HEK293 (cell line): ENCODE data around the gene ZFHX3.

Source experiments
- KLF16 ChIP-seq: fragments of 450-650 bp; formaldehyde crosslinking; IDR thresholded peaks from 2 replicates; pipeline ENCODE4 v1.5.1; 2017; ENCODE audit warnings: missing biosample characterization, missing genetic modification characterization
- KLF9 ChIP-seq: fragments of 450-650 bp; formaldehyde crosslinking; IDR thresholded peaks from 2 replicates; pipeline ENCODE4 v1.5.1; 2016; ENCODE audit warnings: missing biosample characterization, missing genetic modification characterization, low read depth
- RBAK ChIP-seq: fragments of 450-650 bp; formaldehyde crosslinking; IDR thresholded peaks from 2 replicates; pipeline ENCODE4 v1.5.1; 2016; ENCODE audit warnings: missing biosample characterization, missing genetic modification characterization
- SALL2 ChIP-seq: fragments of 450-650 bp; formaldehyde crosslinking; IDR thresholded peaks from 2 replicates; pipeline ENCODE4 v1.5.0; 2017; ENCODE audit warnings: missing biosample characterization, mild to moderate bottlenecking, missing genetic modification characterization, borderline replicate concordance
- SETDB1 ChIP-seq: IDR thresholded peaks from one replicate; pipeline ENCODE4 v1.6.1; 2017; ENCODE audit warnings: mild to moderate bottlenecking, low read length, moderate library complexity, mixed read lengths; ENCODE audit not compliant: insufficient read length
- ZNF114 ChIP-seq: fragments of 450-650 bp; formaldehyde crosslinking; IDR thresholded peaks from 2 replicates; pipeline ENCODE4 v1.5.0; 2017; ENCODE audit warnings: missing biosample characterization, missing genetic modification characterization
- ZNF274 ChIP-seq, 2 experiments: fragments of 200-500 bp in 1 of 2; fragments of 450-650 bp in 1 of 2; sonication (Bioruptor generic) in 1 of 2; formaldehyde crosslinking in 1 of 2; IDR thresholded peaks; 2 replicates each; pipeline versions ENCODE4 v1.5.1 to v1.6.1; 2014 to 2016; ENCODE audit warnings: borderline replicate concordance in 1 of 2, inconsistent platforms in 1 of 2, low read length in 1 of 2, missing biosample characterization in 1 of 2, missing genetic modification characterization in 1 of 2
- ZNF302 ChIP-seq: fragments of 450-650 bp; formaldehyde crosslinking; IDR thresholded peaks from 2 replicates; pipeline ENCODE4 v1.5.1; 2016; ENCODE audit warnings: missing biosample characterization, missing genetic modification characterization, low read depth
- ZNF433 ChIP-seq: fragments of 450-650 bp; formaldehyde crosslinking; IDR thresholded peaks from 2 replicates; pipeline ENCODE4 v1.5.1; 2016; ENCODE audit warnings: missing biosample characterization, missing genetic modification characterization, low read depth
- TF ChIP-seq, protein P1 (sequence below): fragments of 450-650 bp; formaldehyde crosslinking; IDR thresholded peaks from 2 replicates; pipeline ENCODE4 v1.5.1; 2016; ENCODE audit warnings: missing biosample characterization, missing genetic modification characterization
- TF ChIP-seq, protein P2 (sequence below): fragments of 450-650 bp; formaldehyde crosslinking; IDR thresholded peaks from 2 replicates; pipeline ENCODE4 v1.5.1; 2016; ENCODE audit warnings: missing biosample characterization, missing genetic modification characterization
- TF ChIP-seq, protein P3 (sequence below): fragments of 450-650 bp; formaldehyde crosslinking; IDR thresholded peaks from 2 replicates; pipeline ENCODE4 v1.5.1; 2016; ENCODE audit warnings: missing biosample characterization, missing genetic modification characterization, low read depth
- TF ChIP-seq, protein P4 (sequence below): fragments of 450-650 bp; formaldehyde crosslinking; conservative IDR thresholded peaks from 2 replicates; pipeline ENCODE4 v1.5.1; 2016; ENCODE audit warnings: low read depth, missing biosample characterization, missing genetic modification characterization

DNA sequence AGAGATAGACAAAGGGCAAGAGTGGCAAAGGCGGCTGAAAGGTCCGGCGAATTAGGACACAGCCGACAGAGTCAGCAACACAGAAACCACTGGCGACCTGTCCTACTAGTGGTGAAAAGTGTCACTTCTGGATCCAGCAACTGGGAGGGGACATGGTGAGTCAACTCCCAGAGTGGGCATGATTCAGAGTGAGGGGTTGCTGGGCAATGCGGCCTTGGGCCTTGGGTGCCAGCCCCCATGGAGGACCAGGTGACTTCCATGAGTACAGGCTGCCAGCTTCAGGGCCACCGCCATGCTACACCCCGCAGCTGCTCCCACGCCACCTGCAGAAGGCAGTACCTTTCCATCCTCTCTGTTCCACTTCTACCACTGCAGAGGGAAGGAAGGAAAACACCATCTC lies 110.6 kb downstream of the ZFHX3 start:
- TF ChIP-seq ZNF114 (no peak), RBAK (tag by site-specific recombination) (no peak), ZNF274 (IDR thresholded peaks at IDR 0.05; ENCODE audit: low read length) (no peak), ZNF274 (tag by site-specific recombination; IDR thresholded peaks at IDR 0.05; ENCODE audit: borderline replicate concordance) (no peak), SETDB1 (no peak), ZNF433 (tag by site-specific recombination) (no peak), KLF9 (tag by site-specific recombination) (no peak), KLF16 (no peak), ZNF302 (no peak), SALL2 (no peak)
- TF ChIP-seq, protein P1, sequence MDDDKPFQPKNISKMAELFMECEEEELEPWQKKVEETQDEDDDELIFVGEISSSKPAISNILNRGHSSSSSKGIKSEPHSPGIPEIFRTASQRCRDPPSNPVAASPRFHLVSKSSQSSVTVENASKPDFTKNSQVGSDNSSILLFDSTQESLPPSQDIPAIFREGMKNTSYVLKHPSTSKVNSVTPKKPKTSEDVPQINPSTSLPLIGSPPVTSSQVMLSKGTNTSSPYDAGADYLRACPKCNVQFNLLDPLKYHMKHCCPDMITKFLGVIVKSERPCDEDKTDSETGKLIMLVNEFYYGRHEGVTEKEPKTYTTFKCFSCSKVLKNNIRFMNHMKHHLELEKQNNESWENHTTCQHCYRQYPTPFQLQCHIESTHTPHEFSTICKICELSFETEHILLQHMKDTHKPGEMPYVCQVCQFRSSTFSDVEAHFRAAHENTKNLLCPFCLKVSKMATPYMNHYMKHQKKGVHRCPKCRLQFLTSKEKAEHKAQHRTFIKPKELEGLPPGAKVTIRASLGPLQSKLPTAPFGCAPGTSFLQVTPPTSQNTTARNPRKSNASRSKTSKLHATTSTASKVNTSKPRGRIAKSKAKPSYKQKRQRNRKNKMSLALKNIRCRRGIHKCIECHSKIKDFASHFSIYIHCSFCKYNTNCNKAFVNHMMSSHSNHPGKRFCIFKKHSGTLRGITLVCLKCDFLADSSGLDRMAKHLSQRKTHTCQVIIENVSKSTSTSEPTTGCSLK (tag by site-specific recombination) = no peak
- TF ChIP-seq, protein P2, sequence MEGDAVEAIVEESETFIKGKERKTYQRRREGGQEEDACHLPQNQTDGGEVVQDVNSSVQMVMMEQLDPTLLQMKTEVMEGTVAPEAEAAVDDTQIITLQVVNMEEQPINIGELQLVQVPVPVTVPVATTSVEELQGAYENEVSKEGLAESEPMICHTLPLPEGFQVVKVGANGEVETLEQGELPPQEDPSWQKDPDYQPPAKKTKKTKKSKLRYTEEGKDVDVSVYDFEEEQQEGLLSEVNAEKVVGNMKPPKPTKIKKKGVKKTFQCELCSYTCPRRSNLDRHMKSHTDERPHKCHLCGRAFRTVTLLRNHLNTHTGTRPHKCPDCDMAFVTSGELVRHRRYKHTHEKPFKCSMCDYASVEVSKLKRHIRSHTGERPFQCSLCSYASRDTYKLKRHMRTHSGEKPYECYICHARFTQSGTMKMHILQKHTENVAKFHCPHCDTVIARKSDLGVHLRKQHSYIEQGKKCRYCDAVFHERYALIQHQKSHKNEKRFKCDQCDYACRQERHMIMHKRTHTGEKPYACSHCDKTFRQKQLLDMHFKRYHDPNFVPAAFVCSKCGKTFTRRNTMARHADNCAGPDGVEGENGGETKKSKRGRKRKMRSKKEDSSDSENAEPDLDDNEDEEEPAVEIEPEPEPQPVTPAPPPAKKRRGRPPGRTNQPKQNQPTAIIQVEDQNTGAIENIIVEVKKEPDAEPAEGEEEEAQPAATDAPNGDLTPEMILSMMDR = no peak
- TF ChIP-seq, protein P3, sequence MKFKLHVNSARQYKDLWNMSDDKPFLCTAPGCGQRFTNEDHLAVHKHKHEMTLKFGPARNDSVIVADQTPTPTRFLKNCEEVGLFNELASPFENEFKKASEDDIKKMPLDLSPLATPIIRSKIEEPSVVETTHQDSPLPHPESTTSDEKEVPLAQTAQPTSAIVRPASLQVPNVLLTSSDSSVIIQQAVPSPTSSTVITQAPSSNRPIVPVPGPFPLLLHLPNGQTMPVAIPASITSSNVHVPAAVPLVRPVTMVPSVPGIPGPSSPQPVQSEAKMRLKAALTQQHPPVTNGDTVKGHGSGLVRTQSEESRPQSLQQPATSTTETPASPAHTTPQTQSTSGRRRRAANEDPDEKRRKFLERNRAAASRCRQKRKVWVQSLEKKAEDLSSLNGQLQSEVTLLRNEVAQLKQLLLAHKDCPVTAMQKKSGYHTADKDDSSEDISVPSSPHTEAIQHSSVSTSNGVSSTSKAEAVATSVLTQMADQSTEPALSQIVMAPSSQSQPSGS (tag by site-specific recombination) = no peak
- TF ChIP-seq, protein P4, sequence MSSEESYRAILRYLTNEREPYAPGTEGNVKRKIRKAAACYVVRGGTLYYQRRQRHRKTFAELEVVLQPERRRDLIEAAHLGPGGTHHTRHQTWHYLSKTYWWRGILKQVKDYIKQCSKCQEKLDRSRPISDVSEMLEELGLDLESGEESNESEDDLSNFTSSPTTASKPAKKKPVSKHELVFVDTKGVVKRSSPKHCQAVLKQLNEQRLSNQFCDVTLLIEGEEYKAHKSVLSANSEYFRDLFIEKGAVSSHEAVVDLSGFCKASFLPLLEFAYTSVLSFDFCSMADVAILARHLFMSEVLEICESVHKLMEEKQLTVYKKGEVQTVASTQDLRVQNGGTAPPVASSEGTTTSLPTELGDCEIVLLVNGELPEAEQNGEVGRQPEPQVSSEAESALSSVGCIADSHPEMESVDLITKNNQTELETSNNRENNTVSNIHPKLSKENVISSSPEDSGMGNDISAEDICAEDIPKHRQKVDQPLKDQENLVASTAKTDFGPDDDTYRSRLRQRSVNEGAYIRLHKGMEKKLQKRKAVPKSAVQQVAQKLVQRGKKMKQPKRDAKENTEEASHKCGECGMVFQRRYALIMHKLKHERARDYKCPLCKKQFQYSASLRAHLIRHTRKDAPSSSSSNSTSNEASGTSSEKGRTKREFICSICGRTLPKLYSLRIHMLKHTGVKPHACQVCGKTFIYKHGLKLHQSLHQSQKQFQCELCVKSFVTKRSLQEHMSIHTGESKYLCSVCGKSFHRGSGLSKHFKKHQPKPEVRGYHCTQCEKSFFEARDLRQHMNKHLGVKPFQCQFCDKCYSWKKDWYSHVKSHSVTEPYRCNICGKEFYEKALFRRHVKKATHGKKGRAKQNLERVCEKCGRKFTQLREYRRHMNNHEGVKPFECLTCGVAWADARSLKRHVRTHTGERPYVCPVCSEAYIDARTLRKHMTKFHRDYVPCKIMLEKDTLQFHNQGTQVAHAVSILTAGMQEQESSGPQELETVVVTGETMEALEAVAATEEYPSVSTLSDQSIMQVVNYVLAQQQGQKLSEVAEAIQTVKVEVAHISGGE (tag by site-specific recombination) = no peak
